Tibial nerve (tissue), 4 donors: ENCODE measurements around the gene IL9R. TPM values are rescaled to one million over a fixed set of nuclear protein-coding genes. Genes with fewer than 3 reads are reported as not detected.
"Not testable (repeated sequence)": the region's sequence is repeated elsewhere in the genome, so short reads cannot be mapped to it uniquely, and the experiment has no call there.

Experiments
- DNase-seq, 2 donors: peaks; one replicate each; pipeline ENCODE4 v3.0.0-alpha.2; 2019; ENCODE audit warnings: low spot score in 2 of 2
- H3K27ac ChIP-seq, 4 donors: fragments of 200-600 bp; sonication (generic) in 3 of 4; one replicate each; pipeline ENCODE4 v1.5.1; 2017 to 2019; ENCODE audit warnings: mild to moderate bottlenecking in 1 of 4
- H3K27me3 ChIP-seq, 2 donors: fragments of 200-600 bp; sonication (generic) in 1 of 2; one replicate each; pipeline versions ENCODE4 v1.5.1 to v1.6.0; 2017 to 2019
- H3K36me3 ChIP-seq, 3 donors: fragments of 200-600 bp; sonication (generic); one replicate each; pipeline ENCODE4 v1.5.1; 2018 to 2019
- H3K4me1 ChIP-seq, 4 donors: fragments of 200-600 bp; sonication (generic) in 3 of 4; one replicate each; pipeline ENCODE4 v1.5.1; 2017 to 2019
- H3K4me3 ChIP-seq, 4 donors: fragments of 200-600 bp; sonication (generic) in 3 of 4; one replicate each; pipeline ENCODE4 v1.5.1; 2017 to 2019; ENCODE audit warnings: mild to moderate bottlenecking in 1 of 4, moderate library complexity in 1 of 4
- H3K9me3 ChIP-seq, 4 donors: fragments of 200-600 bp; sonication (generic) in 3 of 4; one replicate each; pipeline ENCODE4 v1.5.1; 2017 to 2019
- CTCF ChIP-seq, 5 experiments: fragments of 200-600 bp in 3 of 5; fragments of 450-650 bp in 2 of 5; sonication (generic) in 3 of 5; IDR thresholded peaks; one replicate each; pipeline ENCODE4 v1.5.1; 2016 to 2019; ENCODE audit warnings: antibody characterized with exemption in 5 of 5, mild to moderate bottlenecking in 3 of 5, moderate library complexity in 2 of 5
- EP300 ChIP-seq, 2 donors: sonication (generic); formaldehyde crosslinking; IDR thresholded peaks; one replicate each; pipeline ENCODE4 v1.6.1; 2017; ENCODE audit warnings: antibody characterized with exemption in 2 of 2, mild to moderate bottlenecking in 1 of 2
- POLR2A ChIP-seq, 2 donors: fragments of 450-650 bp; IDR thresholded peaks; one replicate each; pipeline ENCODE4 v1.6.1; 2017; ENCODE audit warnings: antibody characterized with exemption in 2 of 2, mild to moderate bottlenecking in 2 of 2, moderate library complexity in 2 of 2
- WGBS, 2 donors: methylation state at CpG; one replicate each; pipeline ENCODE4 v1.1.5; 2018; 5-methylcytosine and 5-hydroxymethylcytosine counted together
- total RNA-seq, 4 donors: library from RNA; depleted of rRNA; stranded (reverse); fragments of >200 nt; gene quantifications; one replicate each; pipeline ENCODE4 v1.1.0, GENCODE V29; 2016

Gene IL9R
- total RNA-seq, 4 donors from 2014 or later = 0.39 to 0.44 TPM; not detected in 2

- H3K4me1 ChIP-seq = no peaks in the 10 kb centered on the region
- WGBS, 2 donors = 78 to 82% methylated on average over 2 of the region's 2 CpGs
Observed at GRCh38 chrX:155983326-155983725, 14.2 kb upstream of the IL9R start.

GRCh38 chrX:155985208-155985607 is 12.3 kb upstream of the IL9R start:
- TF ChIP-seq POLR2A (IDR thresholded peaks at IDR 0.05) (no peak), CTCF (IDR thresholded peaks at IDR 0.05) (no peak), EP300 (IDR thresholded peaks at IDR 0.05) (no peak)
- Histone ChIP-seq H3K27ac (no peak overlapping the region), H3K4me1 (no peaks in the 10 kb centered on the region), H3K9me3 (peaks cover 0 to 24% (median 0%) of the 10 kb centered on the region in 4 donors), H3K4me3 (no peak overlapping the region), H3K27me3 (no peaks in the 10 kb centered on the region), H3K36me3 (no peaks in the 10 kb centered on the region)
- no peak for DNase-seq
- 72 to 76% methylated on average over 2 of the region's 2 CpGs for WGBS, 2 donors

More at GRCh38 chrX:155983326-155983725, 14.2 kb upstream of the IL9R start:
- Histone ChIP-seq H3K4me3 (no peak overlapping the region), H3K36me3 (no peaks in the 10 kb centered on the region), H3K9me3 (peaks cover 0 to 24% (median 0%) of the 10 kb centered on the region in 4 donors), H3K27ac (no peak overlapping the region), H3K27me3 (no peaks in the 10 kb centered on the region)
- no peak for TF ChIP-seq POLR2A (IDR thresholded peaks at IDR 0.05)
- no peak for TF ChIP-seq CTCF (IDR thresholded peaks at IDR 0.05)
- TF ChIP-seq EP300 (IDR thresholded peaks at IDR 0.05) = no peak
- no peak for DNase-seq

GRCh38 chrX:155986995-155987394 is 10.5 kb upstream of the IL9R start:
- H3K27ac ChIP-seq, H3K27me3 ChIP-seq, DNase-seq, H3K4me3 ChIP-seq, H3K4me1 ChIP-seq, H3K36me3 ChIP-seq: not testable (repeated sequence)
- 27 to 42% methylated on average over 2 of the region's 2 CpGs for WGBS, 2 donors
- peaks cover 0 to 23% (median 0%) of the 10 kb centered on the region in 4 donors for H3K9me3 ChIP-seq

GRCh38 chrX:155988859-155989258 is 8.6 kb upstream of the IL9R start:
- no peaks in the 10 kb centered on the region for H3K4me1 ChIP-seq
- no peak for DNase-seq
- 70 to 77% methylated on average over 4 of the region's 4 CpGs for WGBS, 2 donors

GRCh38 chrX:155993421-155993820 is 4.1 kb upstream of the IL9R start:
- H3K36me3 ChIP-seq = no peaks in the 10 kb centered on the region
- 78 to 84% methylated on average over 2 of the region's 2 CpGs for WGBS, 2 donors
- H3K27ac ChIP-seq = no peak overlapping the region
- H3K9me3 ChIP-seq = peaks cover 0 to 5% (median 0%) of the 10 kb centered on the region in 4 donors
- no peak for TF ChIP-seq EP300 (IDR thresholded peaks at IDR 0.05)
- TF ChIP-seq POLR2A (IDR thresholded peaks at IDR 0.05) = no peak
- TF ChIP-seq CTCF (IDR thresholded peaks at IDR 0.05) = no peak
- H3K4me1 ChIP-seq = no peaks in the 10 kb centered on the region
- no peak overlapping the region for H3K4me3 ChIP-seq
- no peak for DNase-seq
- H3K27me3 ChIP-seq = no peaks in the 10 kb centered on the region

More at GRCh38 chrX:155988859-155989258, 8.6 kb upstream of the IL9R start:
- Histone ChIP-seq H3K27ac (no peak overlapping the region), H3K4me3 (no peak overlapping the region), H3K36me3 (no peaks in the 10 kb centered on the region), H3K27me3 (no peaks in the 10 kb centered on the region), H3K9me3 (peaks cover 0 to 4% (median 0%) of the 10 kb centered on the region in 4 donors)
- TF ChIP-seq CTCF (IDR thresholded peaks at IDR 0.05) (no peak), POLR2A (IDR thresholded peaks at IDR 0.05) (no peak), EP300 (IDR thresholded peaks at IDR 0.05) (no peak)

- H3K4me1 ChIP-seq = no peaks in the 10 kb centered on the region
- no peak for TF ChIP-seq EP300 (IDR thresholded peaks at IDR 0.05)
- no peak for TF ChIP-seq CTCF (IDR thresholded peaks at IDR 0.05)
- TF ChIP-seq POLR2A (IDR thresholded peaks at IDR 0.05) = no peak
- H3K27ac ChIP-seq = no peak overlapping the region
- H3K36me3 ChIP-seq = no peaks in the 10 kb centered on the region
- no peaks in the 10 kb centered on the region for H3K27me3 ChIP-seq
- peaks cover 0 to 5% (median 0%) of the 10 kb centered on the region in 4 donors for H3K9me3 ChIP-seq
- no peak for DNase-seq
- no peak overlapping the region for H3K4me3 ChIP-seq
Observed at GRCh38 chrX:155995321-155995875, 2.1 kb upstream of the IL9R start.
